DOHH2 (cell line): ENCODE data around the gene KCNAB1.

Experiments
- CTCF ChIP-seq: fragments of 200-600 bp; sonication (generic); IDR thresholded peaks from one replicate; pipeline ENCODE4 v1.5.1; 2014; ENCODE audit warnings: antibody characterized with exemption, mild to moderate bottlenecking, low read depth, low read length; ENCODE audit not compliant: poor library complexity, severe bottlenecking
- EZH2phosphoT487 ChIP-seq: fragments of 200-600 bp; sonication (generic); IDR thresholded peaks from 2 replicates; pipeline ENCODE4 v1.6.1; 2017; ENCODE audit warnings: borderline replicate concordance, mild to moderate bottlenecking, antibody characterized with exemption, low read length, moderate library complexity, mixed read lengths

GRCh38 chr3:156260331-156260730 lies 140.0 kb downstream of the KCNAB1 start:
- TF ChIP-seq CTCF: no peak
- TF ChIP-seq EZH2phosphoT487: no peak
